ENCODE results near the gene ARHGAP10. TPM values are rescaled to one million over a fixed set of nuclear protein-coding genes. Genes with fewer than 3 reads are reported as not detected.

Gene ARHGAP10
- total RNA-seq, 1 donor from 2014 or later, result 26.9 TPM

DNA sequence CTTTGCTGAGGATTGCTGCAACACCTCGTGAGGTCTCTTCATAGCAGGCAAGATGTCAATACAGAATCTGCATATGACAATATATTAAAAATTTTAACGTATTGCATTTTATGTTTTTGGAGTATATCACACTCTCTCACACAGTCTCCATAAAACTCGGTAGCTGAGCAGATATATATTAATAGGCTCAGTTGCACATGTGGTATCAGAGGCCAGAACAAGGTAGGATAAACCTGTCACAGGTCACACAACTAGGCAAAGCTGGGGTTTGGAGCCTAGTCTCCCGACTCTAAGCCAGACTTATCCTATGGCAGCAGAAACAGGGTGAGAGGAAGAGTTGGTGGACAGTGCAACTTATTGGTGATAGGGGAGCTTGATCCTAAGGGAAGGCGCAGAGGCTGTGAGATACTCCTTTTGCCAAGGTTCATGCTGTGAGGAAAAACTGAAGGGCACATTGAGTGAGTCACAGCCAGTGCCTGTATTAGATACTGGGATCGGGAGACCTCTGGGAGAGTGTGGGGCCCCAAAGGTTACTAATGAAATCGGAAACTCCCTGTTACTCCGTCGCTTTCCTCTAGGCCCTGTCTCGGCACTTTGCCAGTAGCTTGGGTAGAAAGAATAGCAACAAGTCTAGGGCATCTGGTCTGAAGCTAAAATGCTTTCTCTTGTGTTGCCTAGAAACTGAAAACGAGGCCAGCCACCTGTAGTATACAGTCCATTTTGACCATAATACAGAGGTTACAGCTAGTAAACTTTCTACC lies 195.7 kb downstream of the ARHGAP10 start:
- Histone ChIP-seq H3K27ac (no peak overlapping the region), H3K36me3 (no peaks in the 10 kb centered on the region), H3K9me3 (no peaks in the 10 kb centered on the region), H3K4me3 (no peak overlapping the region), H3K27me3 (no peaks in the 10 kb centered on the region), H3K4me1 (no peaks in the 10 kb centered on the region)
- TF ChIP-seq, protein P1, sequence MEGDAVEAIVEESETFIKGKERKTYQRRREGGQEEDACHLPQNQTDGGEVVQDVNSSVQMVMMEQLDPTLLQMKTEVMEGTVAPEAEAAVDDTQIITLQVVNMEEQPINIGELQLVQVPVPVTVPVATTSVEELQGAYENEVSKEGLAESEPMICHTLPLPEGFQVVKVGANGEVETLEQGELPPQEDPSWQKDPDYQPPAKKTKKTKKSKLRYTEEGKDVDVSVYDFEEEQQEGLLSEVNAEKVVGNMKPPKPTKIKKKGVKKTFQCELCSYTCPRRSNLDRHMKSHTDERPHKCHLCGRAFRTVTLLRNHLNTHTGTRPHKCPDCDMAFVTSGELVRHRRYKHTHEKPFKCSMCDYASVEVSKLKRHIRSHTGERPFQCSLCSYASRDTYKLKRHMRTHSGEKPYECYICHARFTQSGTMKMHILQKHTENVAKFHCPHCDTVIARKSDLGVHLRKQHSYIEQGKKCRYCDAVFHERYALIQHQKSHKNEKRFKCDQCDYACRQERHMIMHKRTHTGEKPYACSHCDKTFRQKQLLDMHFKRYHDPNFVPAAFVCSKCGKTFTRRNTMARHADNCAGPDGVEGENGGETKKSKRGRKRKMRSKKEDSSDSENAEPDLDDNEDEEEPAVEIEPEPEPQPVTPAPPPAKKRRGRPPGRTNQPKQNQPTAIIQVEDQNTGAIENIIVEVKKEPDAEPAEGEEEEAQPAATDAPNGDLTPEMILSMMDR (IDR thresholded peaks at IDR 0.05), result no peak
- no peak for DNase-seq
- intact Hi-C loops (cut with DNase I), result no loop called here
- no peak for ATAC-seq

DNA sequence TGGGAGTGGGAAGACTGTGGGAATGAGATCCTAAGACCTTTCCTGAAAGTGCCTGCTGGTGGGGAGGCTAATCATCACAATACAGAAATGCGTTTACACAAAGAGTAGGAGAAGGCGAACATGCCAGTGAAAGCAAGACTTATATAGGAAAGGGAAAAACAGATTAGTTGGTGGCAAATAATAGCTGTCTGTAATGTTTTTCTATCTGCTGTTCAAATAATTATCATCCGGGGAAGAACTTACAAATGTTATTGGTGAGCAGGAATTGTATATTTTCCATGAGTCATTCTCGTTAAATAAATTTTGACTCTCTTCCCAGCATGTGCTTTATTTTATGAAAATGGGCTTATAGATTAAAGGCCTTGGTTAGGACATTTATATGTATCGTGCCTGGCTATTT lies 196.5 kb downstream of the ARHGAP10 start:
- ATAC-seq, result no peak
- Histone ChIP-seq H3K27ac (no peak overlapping the region), H3K27me3 (no peaks in the 10 kb centered on the region), H3K9me3 (no peaks in the 10 kb centered on the region), H3K4me1 (no peaks in the 10 kb centered on the region), H3K4me3 (no peak overlapping the region), H3K36me3 (no peaks in the 10 kb centered on the region)
- TF ChIP-seq, protein P1 (IDR thresholded peaks at IDR 0.05), result no peak
- intact Hi-C loops (cut with DNase I), result no loop called here
- no peak for DNase-seq

DNA sequence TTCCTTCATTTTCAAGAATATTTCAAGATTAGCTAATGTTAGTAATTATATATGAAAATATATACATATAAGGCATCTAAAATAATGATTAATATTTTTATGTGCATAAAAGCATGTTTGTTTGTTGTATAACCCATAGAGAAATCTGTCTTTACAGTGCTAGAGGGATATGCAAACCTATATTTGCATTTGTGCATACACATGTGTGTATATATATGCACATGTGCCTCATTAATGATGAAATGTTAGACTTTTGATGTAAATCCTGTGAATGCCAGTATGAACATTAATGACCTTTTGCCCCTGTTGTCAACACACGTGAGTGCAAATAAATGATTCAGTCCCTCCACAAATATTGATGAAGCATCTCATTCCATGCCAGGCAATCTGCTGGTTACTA lies 197.9 kb downstream of the ARHGAP10 start:
- Histone ChIP-seq H3K27me3 (no peaks in the 10 kb centered on the region), H3K4me3 (no peak overlapping the region), H3K27ac (no peak overlapping the region), H3K4me1 (no peaks in the 10 kb centered on the region), H3K9me3 (no peaks in the 10 kb centered on the region), H3K36me3 (no peaks in the 10 kb centered on the region)
- DNase-seq (no peak), ATAC-seq (no peak)
- TF ChIP-seq, protein P1 (IDR thresholded peaks at IDR 0.05), result no peak
- intact Hi-C loops (cut with DNase I), result no loop called here

DNA sequence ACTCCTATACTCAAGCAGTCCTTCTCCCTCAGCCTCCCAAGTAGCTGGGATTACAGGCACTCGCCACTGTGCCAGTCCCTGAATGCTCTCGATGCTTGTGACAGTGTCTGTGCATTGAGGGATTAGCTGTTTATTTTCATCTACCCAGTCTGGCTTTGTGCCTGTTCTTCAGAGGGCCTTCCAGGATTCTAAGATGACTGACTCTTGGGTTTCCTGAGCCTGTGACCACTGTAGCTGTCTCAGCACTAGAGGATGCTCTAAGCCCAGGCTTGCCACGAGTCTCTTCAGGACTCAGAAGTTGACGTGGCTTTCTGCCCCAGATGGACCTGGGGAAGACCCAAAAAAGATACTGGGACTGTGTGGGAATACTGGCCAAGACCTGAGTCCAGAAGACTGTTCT lies 201.4 kb downstream of the ARHGAP10 start:
- no peak overlapping the region for H3K27ac ChIP-seq
- TF ChIP-seq, protein P1 (IDR thresholded peaks at IDR 0.05), result no peak
- no peaks in the 10 kb centered on the region for H3K36me3 ChIP-seq
- intact Hi-C loops (cut with DNase I), result no loop called here
- ATAC-seq (peak; percentile 25), DNase-seq (no peak)
- no peaks in the 10 kb centered on the region for H3K27me3 ChIP-seq
- H3K9me3 ChIP-seq, result no peaks in the 10 kb centered on the region
- no peaks in the 10 kb centered on the region for H3K4me1 ChIP-seq
- H3K4me3 ChIP-seq, result no peak overlapping the region

DNA sequence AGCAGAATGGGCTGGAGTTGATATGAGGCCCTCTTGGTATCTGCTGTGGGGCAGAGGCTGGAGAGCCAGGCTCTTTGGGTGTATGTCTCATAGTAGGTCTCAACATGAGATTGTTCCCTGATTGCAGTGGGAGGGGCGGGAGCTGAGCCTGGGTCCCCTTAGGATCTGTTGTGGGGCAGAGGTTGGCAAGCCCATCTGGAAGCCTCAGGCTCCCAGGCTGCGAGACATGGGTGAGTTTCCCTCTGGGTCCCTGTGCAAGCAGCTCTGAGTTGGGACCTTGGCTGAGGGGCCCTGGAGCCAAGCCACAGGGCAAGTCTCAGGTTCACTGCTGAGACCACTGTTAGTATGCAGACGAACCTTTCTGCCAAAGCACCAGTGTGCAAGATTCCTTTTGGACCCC lies 201.9 kb downstream of the ARHGAP10 start:
- DNase-seq (no peak), ATAC-seq (no peak)
- intact Hi-C loops (cut with DNase I), result no loop called here
- Histone ChIP-seq H3K4me1 (no peaks in the 10 kb centered on the region), H3K27ac (no peak overlapping the region), H3K9me3 (no peaks in the 10 kb centered on the region), H3K27me3 (no peaks in the 10 kb centered on the region), H3K4me3 (no peak overlapping the region), H3K36me3 (no peaks in the 10 kb centered on the region)
- TF ChIP-seq, protein P1 (IDR thresholded peaks at IDR 0.05), result no peak
